Endothelial cell of umbilical vein (primary cell): ENCODE measurements around the gene RASGRF2. TPM values are rescaled to one million over a fixed set of nuclear protein-coding genes. Genes with fewer than 3 reads are reported as not detected.

Source experiments
- BruUV-seq: library from RNA; stranded (reverse); fragments of 400-500 nt; replicated peaks from 2 replicates; lab custom pipeline; 2021; lab: Mats Ljungman, UMichigan
- CTCF ChIA-PET: fragments of 300-600, 350-600 bp; sonication (Branson Sonifier 250); formaldehyde crosslinking; loops from one replicate; lab custom pipeline; 2021; ENCODE audit warnings: antibody characterized with exemption, inconsistent platforms; lab: Charles Lee
- POLR2A ChIA-PET: fragments of 300-600, 350-600 bp; sonication (Branson Sonifier 250); formaldehyde crosslinking; loops from one replicate; lab custom pipeline; 2021; ENCODE audit warnings: antibody characterized with exemption, inconsistent platforms; lab: Charles Lee
- DNase-seq: peaks from one replicate; pipeline ENCODE4 v3.0.0-alpha.2; 2011; ENCODE audit warnings: low read depth, low spot score
- FAIRE-seq: peaks from 2 replicates; lab custom pipeline; 2011; peaks lifted over from hg19 to GRCh38; lab: Jason Lieb, UNC
- H2AFZ ChIP-seq: 2 replicates; pipeline ENCODE4 v1.6.0; 2012; ENCODE audit warnings: low read depth, low read length, control low read depth, inconsistent platforms
- H3K27ac ChIP-seq: 2 replicates; pipeline ENCODE4 v1.5.1; 2011; ENCODE audit warnings: low read depth, mild to moderate bottlenecking, control low read depth, low read length, moderate library complexity; ENCODE audit not compliant: insufficient read depth
- H3K27me3 ChIP-seq, 2 experiments: 2 replicates each; pipeline versions ENCODE4 v1.6.0 to v1.6.1; 2011; ENCODE audit warnings: low read length in 2 of 2, mixed read lengths in 1 of 2; ENCODE audit not compliant: control insufficient read depth in 2 of 2, insufficient read depth in 2 of 2
- H3K36me3 ChIP-seq, 2 experiments: 2 replicates in 1 of 2; 3 replicates in 1 of 2; pipeline ENCODE4 v1.5.1; 2011; ENCODE audit warnings: low read length in 2 of 2, mild to moderate bottlenecking in 1 of 2, moderate library complexity in 1 of 2; ENCODE audit not compliant: control insufficient read depth in 2 of 2, insufficient read depth in 2 of 2; ENCODE audit errors: extremely low read depth in 1 of 2
- H3K4me1 ChIP-seq: 3 replicates; pipeline ENCODE4 v1.5.1; 2011; ENCODE audit warnings: mild to moderate bottlenecking, low read length; ENCODE audit not compliant: control insufficient read depth, insufficient read depth; ENCODE audit errors: extremely low read depth
- H3K4me2 ChIP-seq: 2 replicates; pipeline ENCODE4 v1.6.1; 2011; ENCODE audit warnings: low read length, control low read depth, mixed read lengths; ENCODE audit not compliant: insufficient read depth
- H3K4me3 ChIP-seq, 3 experiments: fragments of 200-600 bp in 1 of 3; sonication (generic), shearing (Covaris generic) in 1 of 3; replicated peaks in 1 of 3; 2 replicates each; pipeline ENCODE4 v1.5.1; 2011 to 2016; ENCODE audit warnings: control low read depth in 3 of 3, low read length in 3 of 3, mild to moderate bottlenecking in 2 of 3, inconsistent platforms in 1 of 3, low read depth in 1 of 3, moderate library complexity in 1 of 3; ENCODE audit not compliant: insufficient read depth in 1 of 3
- H3K79me2 ChIP-seq: 2 replicates; pipeline ENCODE4 v1.6.0; 2012; ENCODE audit warnings: low read length, inconsistent platforms; ENCODE audit not compliant: control insufficient read depth, insufficient read depth
- H3K9ac ChIP-seq: replicated peaks from 2 replicates; pipeline ENCODE3; 2011; ENCODE audit warnings: low read length, control low read depth; ENCODE audit not compliant: insufficient read depth; ENCODE audit errors: extremely low read depth
- H3K9me1 ChIP-seq: replicated peaks from 3 replicates; pipeline ENCODE4 v1.6.0; 2011; ENCODE audit warnings: mild to moderate bottlenecking, low read length; ENCODE audit not compliant: control insufficient read depth, insufficient read depth; ENCODE audit errors: extremely low read depth
- H3K9me3 ChIP-seq: replicated peaks from 2 replicates; pipeline ENCODE4 v1.5.1; 2012; ENCODE audit warnings: low read length, inconsistent platforms; ENCODE audit not compliant: control insufficient read depth, insufficient read depth
- H4K20me1 ChIP-seq: replicated peaks from 2 replicates; pipeline ENCODE3; 2011; ENCODE audit warnings: mild to moderate bottlenecking, low read length; ENCODE audit not compliant: control insufficient read depth, insufficient read depth; ENCODE audit errors: extremely low read depth
- CTCF ChIP-seq, 2 donors: IDR thresholded peaks; 1 replicate in 1 of 2; 2 replicates in 1 of 2; pipeline ENCODE4 v1.5.1; 2011; ENCODE audit warnings: low read length in 2 of 2, mild to moderate bottlenecking in 2 of 2, moderate library complexity in 2 of 2, control low read depth in 1 of 2, inconsistent platforms in 1 of 2, low read depth in 1 of 2; ENCODE audit not compliant: insufficient read depth in 1 of 2; ENCODE audit errors: extremely low read depth in 1 of 2
- EZH2 ChIP-seq: IDR thresholded peaks from 2 replicates; pipeline ENCODE4 v1.6.1; 2012; ENCODE audit warnings: borderline replicate concordance, low read depth, mild to moderate bottlenecking, moderate library complexity, low read length, inconsistent platforms; ENCODE audit not compliant: severe bottlenecking
- FOS ChIP-seq: IDR thresholded peaks from 2 replicates; pipeline ENCODE4 v1.6.1; 2011; ENCODE audit warnings: mild to moderate bottlenecking, low read length, moderate library complexity, borderline replicate concordance; ENCODE audit not compliant: insufficient read depth
- GATA2 ChIP-seq: IDR thresholded peaks from 2 replicates; pipeline ENCODE4 v1.7.0; 2011; ENCODE audit warnings: low read depth, mild to moderate bottlenecking, moderate library complexity, mixed read lengths, low read length; ENCODE audit not compliant: insufficient read length, insufficient read depth
- JUN ChIP-seq: IDR thresholded peaks from 2 replicates; pipeline ENCODE4 v1.6.1; 2011; ENCODE audit warnings: borderline replicate concordance, low read depth; ENCODE audit not compliant: insufficient read length, insufficient read depth
- MYC ChIP-seq: IDR thresholded peaks from one replicate; pipeline ENCODE4 v1.6.1; 2011; ENCODE audit warnings: mild to moderate bottlenecking, low read depth, low read length
- POLR2A ChIP-seq: IDR thresholded peaks from 2 replicates; pipeline ENCODE4 v1.6.1; 2012; ENCODE audit warnings: low read depth, mild to moderate bottlenecking, control low read depth, low read length
- POLR2AphosphoS5 ChIP-seq: IDR thresholded peaks from 2 replicates; pipeline ENCODE4 v1.6.1; 2012; ENCODE audit warnings: low read depth, mild to moderate bottlenecking, control low read depth, low read length, moderate library complexity; ENCODE audit not compliant: insufficient read depth
- dilution Hi-C: fragments of 300-500 bp; cut with MboI; formaldehyde crosslinking; loops from one replicate; pipeline ENCODE4 v1.15.0; 2019; ENCODE audit warnings: low sequenced_read_pairs; ENCODE audit not compliant: extremely low pct_ligation_motif_present
- intact Hi-C: fragments of 100-400 bp; cut with micrococcal nuclease; formaldehyde crosslinking; loops from one replicate; pipeline ENCODE4 v1.10.0; 2022
- polyA plus RNA-seq, 4 experiments: library from polyadenylated mRNA; depleted of rRNA in 3 of 4; stranded (reverse) in 3 of 4; unstranded in 1 of 4; fragments of >200 nt; gene quantifications; 2 replicates each; pipeline versions ENCODE4 v1.2.1 to v1.2.3, GENCODE V29; 2011 to 2012; ENCODE audit warnings: missing spikeins in 1 of 4
- total RNA-seq: library from RNA; stranded (reverse); gene quantifications from 2 replicates; pipeline ENCODE4 v1.2.3, GENCODE V29; 2021
- TF ChIP-seq, protein P1 (sequence below): IDR thresholded peaks from 2 replicates; pipeline ENCODE4 v1.6.1; 2011; ENCODE audit not compliant: insufficient read depth, insufficient read length

Gene RASGRF2
- total and polyA plus RNA-seq, 2 donors (not counting 3 experiments of a cell fraction or from before 2014, with no cell fraction given) = 0.41 to 4.0 TPM

GRCh38 chr5:80956272-80956671, 3.9 kb upstream of the RASGRF2 start:
- Histone ChIP-seq H3K79me2 (no peaks in the 10 kb centered on the region), H3K4me2 (peak overlapping the region; percentile 15), H3K4me3 (no peak overlapping the region), H3K9me1 (no peaks in the 10 kb centered on the region), H3K36me3 (no peaks in the 10 kb centered on the region), H2AFZ (no peak overlapping the region), H4K20me1 (no peaks in the 10 kb centered on the region), H3K4me1 (peaks cover 14% of the 10 kb centered on the region), H3K9me3 (no peaks in the 10 kb centered on the region), H3K9ac (no peak overlapping the region), H3K27me3 (peaks cover 27 to 40% of the 10 kb centered on the region in 2 experiments), H3K27ac (no peak overlapping the region)
- FAIRE-seq (no peak), DNase-seq (no peak)
- TF ChIP-seq POLR2A = no peak
- TF ChIP-seq GATA2 = no peak
- no peak for TF ChIP-seq POLR2AphosphoS5
- TF ChIP-seq CTCF (IDR thresholded peaks at IDR 0.05; ENCODE audit: extremely low read depth in 1 of 2, insufficient read depth in 1 of 2, low read depth in 1 of 2, low read length in 2 of 2) = no peak
- TF ChIP-seq MYC = no peak
- no peak for TF ChIP-seq FOS
- TF ChIP-seq EZH2 = no peak
- TF ChIP-seq, protein P1, sequence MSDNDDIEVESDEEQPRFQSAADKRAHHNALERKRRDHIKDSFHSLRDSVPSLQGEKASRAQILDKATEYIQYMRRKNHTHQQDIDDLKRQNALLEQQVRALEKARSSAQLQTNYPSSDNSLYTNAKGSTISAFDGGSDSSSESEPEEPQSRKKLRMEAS = no peak
- no peak for TF ChIP-seq JUN
- POLR2A ChIA-PET = interaction anchor here (0.6 kb wide), 1 partner anchor 38 kb away, joined by 3 read pairs; no protein-coding TSS in a partner anchor
- dilution Hi-C loops (no loop called here), intact Hi-C loops (no loop called here)
- no TSS peak for BruUV-seq
- CTCF ChIA-PET = interaction anchor here (1.2 to 1.6 kb wide), 2 partner anchors 19 to 152 kb away, joined by 3 to 8 read pairs; no protein-coding TSS in a partner anchor
